Stimulated activated CD4-positive, alpha-beta T cell treated with anti-CD3 and anti-CD28 coated beads, Interleukin-2, amount 100 ng/mL, for 48 hours (primary cell): ENCODE data around the gene SNX2.

Source experiments
- DNase-seq, 2 donors: peaks; one replicate each; pipeline ENCODE4 v3.0.0-alpha.2; 2020

SNX2 gene

DNA sequence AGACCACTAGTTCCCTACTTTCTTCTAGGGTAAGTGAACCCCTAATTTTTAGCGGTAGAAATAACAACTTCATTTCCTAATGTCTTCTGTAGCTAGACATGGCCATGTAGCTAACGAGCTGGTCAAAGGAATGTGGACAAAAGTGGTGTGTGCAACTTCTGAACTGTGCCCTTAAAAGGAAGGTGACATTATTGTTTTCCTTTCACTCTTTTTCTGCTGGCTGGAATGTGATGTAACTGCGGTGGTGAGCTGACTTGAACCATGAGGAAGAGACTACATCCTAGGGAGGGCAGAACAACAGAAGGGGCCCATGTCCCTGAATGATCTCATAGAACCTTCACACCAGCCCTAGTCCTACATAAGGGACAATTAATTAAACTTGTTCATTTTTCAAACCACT is 1.3 kb upstream of the SNX2 start:
- DNase-seq, result no peak

- no peak for DNase-seq
Observed at GRCh38 chr5:122774519-122774860, 390 bp upstream of the SNX2 start.

- DNase-seq, result peak in 1 of 2 donors; percentile 8
Observed at GRCh38 chr5:122775550-122776542, 966 bp downstream of the SNX2 start.

DNA sequence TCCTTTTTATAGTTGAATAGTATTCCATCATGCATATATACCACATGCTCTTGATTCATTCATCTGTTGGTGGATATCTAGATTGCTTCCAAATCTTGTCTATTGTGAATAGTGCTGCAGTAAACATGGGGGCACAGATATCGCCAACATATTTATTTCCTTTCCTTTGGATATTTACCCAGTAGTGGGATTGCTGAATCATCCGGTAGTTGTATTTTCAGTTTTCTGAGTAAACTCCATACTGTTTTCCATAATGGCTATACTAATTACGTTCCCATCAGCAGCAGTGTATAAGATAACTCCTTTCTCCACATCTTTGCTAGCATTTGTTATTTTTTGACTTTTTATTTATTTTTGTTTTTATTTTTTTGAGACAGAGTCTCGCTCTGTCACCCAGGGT is 3.3 kb downstream of the SNX2 start:
- no peak for DNase-seq

DNA sequence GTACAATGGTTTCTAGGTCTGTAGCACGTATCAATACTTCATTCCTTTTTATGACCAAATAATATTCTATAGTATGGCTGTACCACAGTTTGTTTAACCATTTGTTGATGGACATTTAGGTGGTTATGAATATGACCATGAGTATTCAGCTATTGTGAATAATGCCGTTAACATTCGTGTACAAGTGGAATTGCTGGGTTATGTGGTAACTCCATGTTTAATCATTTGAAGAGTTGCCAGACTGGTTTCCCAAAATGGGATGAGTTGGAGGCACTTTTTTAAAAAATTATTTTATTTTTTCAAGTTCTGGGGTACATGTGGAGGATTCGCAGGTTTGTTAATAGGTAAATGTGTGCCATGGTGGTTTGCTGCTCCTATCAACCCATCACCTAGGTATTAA is 4.6 kb downstream of the SNX2 start:
- no peak for DNase-seq

DNA sequence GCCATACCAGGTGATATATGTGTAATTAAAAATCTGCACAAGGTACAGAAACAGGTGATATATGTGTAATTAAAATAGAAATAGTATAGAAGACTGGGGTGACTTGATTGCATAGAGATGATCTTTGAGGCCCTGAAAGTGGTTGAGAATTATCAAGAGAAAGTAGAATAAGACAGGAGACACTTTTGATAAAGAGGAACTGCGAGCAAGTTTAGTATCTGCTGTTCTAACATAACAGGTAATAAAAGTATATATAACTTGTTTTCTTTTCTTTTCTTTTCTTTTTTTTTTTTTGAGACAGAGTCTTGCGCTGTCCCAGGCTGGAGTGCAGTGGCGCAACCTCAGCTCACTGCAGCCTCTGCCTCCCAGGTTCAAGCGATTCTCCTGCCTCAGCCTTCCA is 5.4 kb downstream of the SNX2 start:
- no peak for DNase-seq

GRCh38 chr5:122781465-122781864 is 6.6 kb downstream of the SNX2 start:
- DNase-seq, result no peak

DNA sequence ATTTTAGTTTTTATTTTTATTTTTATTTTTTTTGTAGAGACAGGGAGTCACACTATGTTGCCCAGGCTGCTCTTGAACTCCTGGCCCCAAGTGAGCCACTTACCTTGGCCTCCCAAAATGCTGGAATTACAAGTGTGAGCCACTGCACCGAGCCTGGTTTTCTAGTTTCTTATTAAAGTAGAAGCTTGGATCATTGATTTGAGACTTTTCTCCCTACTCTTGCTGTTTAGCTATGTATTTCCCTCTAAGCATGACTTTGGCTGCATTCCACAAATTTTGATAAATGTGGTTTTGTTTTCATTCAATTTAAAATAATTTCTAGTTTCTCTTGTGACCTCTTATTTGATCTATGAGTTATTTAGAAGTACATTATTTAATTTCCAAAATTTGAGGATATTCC is 10.4 kb downstream of the SNX2 start:
- no peak for DNase-seq

GRCh38 chr5:122788371-122788770 is 13.5 kb downstream of the SNX2 start:
- no peak for DNase-seq

DNA sequence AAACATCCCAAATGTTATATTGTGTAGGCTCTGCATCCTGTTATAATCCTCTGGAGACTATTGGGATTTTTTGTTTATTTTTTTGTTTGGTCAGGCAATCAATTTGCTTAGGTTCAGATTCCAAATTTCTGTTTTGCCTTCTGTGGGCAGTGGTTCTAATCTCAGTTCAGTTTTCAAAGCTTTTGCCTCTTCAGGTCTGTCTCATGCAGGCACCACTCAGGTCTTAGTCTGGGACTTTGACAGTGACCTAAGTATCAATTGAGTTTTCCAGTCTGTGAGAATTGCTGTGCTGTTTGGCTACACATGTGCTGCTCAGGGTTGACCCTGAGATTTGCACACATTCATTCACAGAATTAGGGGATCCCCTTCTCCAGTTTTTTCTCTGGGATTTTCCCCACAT is 14.1 kb downstream of the SNX2 start:
- no peak for DNase-seq

- DNase-seq, result no peak
Observed at GRCh38 chr5:122789461-122790171, 14.7 kb downstream of the SNX2 start.

GRCh38 chr5:122790354-122791103 is 15.6 kb downstream of the SNX2 start:
- no peak for DNase-seq

GRCh38 chr5:122805481-122805880 is 30.6 kb downstream of the SNX2 start:
- no peak for DNase-seq

DNA sequence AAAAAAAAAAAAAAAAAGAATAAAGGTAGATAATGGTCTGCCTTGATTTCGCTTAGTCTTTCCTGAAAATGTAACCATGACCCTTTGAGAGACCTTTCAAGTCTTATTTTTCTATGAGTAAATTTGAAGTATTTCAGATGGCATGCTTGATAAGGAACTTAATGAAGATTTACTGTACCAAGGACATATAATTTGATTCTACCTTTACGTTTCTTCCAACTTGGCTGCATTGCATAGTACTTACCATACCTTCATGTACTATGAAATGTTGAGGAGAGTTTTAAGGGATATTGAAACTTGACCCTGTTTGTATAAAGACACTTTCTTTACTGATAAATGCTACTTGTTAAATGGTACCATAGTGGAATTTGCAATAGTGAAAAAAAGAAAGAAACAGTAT is 35.5 kb downstream of the SNX2 start:
- no peak for DNase-seq

DNA sequence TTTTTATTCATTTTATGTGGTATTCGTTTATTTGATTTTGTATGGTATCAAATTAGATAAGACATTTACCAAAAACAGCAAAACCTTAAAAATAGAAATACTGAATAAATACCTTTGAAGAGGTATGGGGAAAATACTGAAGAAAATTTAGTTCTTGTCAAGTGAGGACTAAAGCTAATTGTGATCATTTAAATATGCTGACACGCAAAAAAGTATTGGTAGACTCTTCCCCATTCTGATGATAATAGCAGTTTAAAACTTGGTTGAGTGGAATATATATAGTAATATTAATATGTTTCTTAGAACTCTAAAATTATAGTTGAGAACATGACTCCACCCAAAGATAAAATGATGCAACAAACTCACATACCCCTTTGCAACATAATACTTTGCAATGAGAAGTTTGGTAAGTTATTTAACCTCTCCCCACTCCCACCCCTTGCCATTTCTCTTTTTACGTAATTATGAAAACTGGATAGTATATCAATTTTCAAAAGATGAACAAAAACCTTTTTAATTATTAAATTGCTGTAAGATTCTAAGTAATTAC is 40.4 kb downstream of the SNX2 start:
- DNase-seq, result no peak

DNA sequence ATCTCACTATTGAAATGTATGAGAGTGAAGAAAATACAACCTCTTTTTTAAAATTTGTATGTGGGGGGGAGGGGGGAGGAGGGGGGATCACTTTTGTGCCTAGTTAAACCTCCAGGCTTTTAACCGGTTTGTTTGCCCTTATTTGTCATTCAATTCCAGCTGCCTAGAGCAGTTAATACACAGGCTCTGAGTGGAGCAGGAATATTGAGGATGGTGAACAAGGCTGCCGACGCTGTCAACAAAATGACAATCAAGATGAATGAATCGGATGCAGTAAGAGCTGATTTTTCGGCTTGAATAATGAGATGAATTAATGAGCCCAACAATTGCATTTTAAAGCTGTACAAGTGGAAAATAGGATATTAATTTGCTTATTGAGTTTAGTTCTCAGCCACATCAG is 41.9 kb downstream of the SNX2 start:
- no peak for DNase-seq

GRCh38 chr5:122831984-122832383 is 57.1 kb downstream of the SNX2 start:
- DNase-seq, result no peak

DNA sequence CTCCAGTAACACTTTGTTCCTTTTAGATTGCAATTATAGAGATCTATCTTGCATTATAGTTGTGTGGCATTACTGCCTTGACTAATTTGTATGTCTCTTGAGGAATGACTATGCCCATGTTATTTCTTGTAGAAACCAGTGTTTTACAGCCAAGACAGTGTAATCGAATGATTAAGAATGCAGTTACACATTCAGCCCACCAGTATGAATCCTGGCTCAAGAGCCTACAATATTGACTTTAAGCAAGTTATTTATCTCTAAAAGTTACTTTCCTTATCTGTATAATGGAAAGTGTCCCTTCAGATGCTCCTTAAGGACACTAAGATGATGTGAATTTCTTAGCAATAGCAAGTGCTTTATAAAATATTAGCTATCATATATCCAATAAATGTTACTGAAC is 60.8 kb downstream of the SNX2 start:
- DNase-seq, result no peak

DNA sequence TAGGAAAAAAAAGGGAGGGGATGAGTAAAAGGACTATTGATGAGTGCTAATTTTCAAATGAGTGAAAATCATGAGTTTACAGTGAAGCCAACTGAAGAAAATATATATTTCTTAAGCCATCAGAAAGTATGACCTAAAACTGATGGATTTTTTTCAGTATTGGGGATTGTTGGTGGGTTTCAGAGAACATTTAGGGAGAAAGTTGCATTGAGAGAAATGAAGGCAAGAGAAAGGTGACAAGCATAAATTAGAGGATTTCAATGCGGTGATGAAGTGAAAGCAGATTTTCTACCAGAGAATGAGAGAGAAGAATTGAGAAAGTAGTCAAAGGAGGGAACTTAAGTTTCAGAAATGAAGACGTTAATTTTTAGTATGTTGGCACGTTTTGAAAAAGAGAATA is 62.1 kb downstream of the SNX2 start:
- DNase-seq, result no peak

DNA sequence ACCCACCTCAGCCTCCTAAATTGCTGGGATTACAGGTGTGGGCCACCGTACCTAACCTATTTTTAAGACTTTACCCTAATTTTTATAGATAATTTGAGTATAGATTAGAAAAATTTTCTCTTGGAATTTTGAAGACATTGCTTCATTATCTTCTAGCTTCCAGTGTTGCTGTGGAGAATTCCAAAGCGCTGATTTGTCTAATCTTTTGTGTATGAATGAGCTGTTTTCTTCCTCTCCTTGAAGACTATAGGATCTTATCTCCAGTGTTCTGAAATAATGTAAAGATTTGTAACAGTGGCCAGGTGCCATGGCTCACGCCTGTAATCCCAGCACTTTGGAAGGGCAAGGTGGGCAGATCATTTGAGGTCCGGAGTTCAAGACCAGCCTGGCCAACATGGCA is 64.9 kb downstream of the SNX2 start:
- no peak for DNase-seq

DNA sequence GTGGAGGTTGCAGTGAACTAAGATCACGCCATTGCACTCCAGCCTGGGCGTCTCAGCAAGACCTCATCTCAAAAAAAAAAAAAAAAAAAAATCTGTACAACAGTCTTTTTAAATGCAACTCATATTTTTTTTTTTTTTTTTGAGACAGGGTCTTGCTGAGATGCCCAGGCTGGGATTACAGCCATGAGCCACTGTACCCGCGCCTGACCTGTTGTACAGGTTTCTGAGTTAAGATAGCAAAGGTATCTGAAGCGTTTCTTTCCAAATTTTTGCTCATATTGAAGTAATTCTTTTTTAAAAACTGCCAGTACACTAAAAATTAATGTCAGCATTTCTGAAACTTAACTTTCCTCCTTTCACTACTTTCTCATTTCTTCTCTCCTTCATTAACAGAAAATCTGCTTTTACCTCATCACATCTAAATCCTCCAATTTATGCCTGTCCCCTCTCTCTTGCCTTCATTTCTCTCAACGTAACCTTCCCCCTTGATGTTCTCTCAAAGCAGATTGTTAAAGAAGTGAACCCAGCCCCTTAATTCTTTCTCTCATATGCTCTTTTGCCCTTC is 67.2 kb downstream of the SNX2 start:
- no peak for DNase-seq

- DNase-seq, result no peak
Observed at GRCh38 chr5:122844136-122844909, 69.4 kb downstream of the SNX2 start.
